ENCODE results near the gene KLK12.
"Not testable (repeated sequence)": the region's sequence is repeated elsewhere in the genome, so short reads cannot be mapped to it uniquely, and the experiment has no call there.

Gene KLK12

GRCh38 chr19:50992666-50993035 is 42.2 kb downstream of the KLK12 start:
- peaks cover 2% of the 10 kb centered on the region; the same call in 1 of the 2 replicates for H3K27me3 ChIP-seq (ENCODE audit: insufficient read depth, low read depth)
- H3K27ac ChIP-seq = no peak overlapping the region
- no peaks in the 10 kb centered on the region for H4K20me1 ChIP-seq (ENCODE audit: insufficient read depth)
- H3K9ac ChIP-seq = no peak overlapping the region
- H3K36me3 ChIP-seq (ENCODE audit: insufficient read depth) = no peaks in the 10 kb centered on the region
- H2AFZ ChIP-seq (ENCODE audit: low read depth) = no peak overlapping the region
- H3K4me3 ChIP-seq (IDR thresholded peaks at IDR 0.05; ENCODE audit: insufficient read depth, low read depth, low read length) = no peak overlapping the region
- H3K79me2 ChIP-seq (ENCODE audit: insufficient read depth, low read depth) = no peaks in the 10 kb centered on the region
- no peak for TF ChIP-seq CTCF (conservative IDR thresholded peaks at IDR 0.05; ENCODE audit: low read depth, low read length)
- H3K4me2 ChIP-seq = no peak overlapping the region
- H3K4me1 ChIP-seq (ENCODE audit: low read depth, poor library complexity, severe bottlenecking) = no peaks in the 10 kb centered on the region

GRCh38 chr19:50984416-50984815 is 50.4 kb downstream of the KLK12 start:
- H2AFZ ChIP-seq (ENCODE audit: low read depth); H3K4me3 ChIP-seq (IDR thresholded peaks at IDR 0.05; ENCODE audit: insufficient read depth, low read depth, low read length); H3K9ac ChIP-seq; H3K4me1 ChIP-seq (ENCODE audit: low read depth, poor library complexity, severe bottlenecking); H4K20me1 ChIP-seq (ENCODE audit: insufficient read depth); H3K27me3 ChIP-seq (ENCODE audit: insufficient read depth, low read depth); H3K4me2 ChIP-seq; H3K36me3 ChIP-seq (ENCODE audit: insufficient read depth); H3K79me2 ChIP-seq (ENCODE audit: insufficient read depth, low read depth); H3K27ac ChIP-seq: not testable (repeated sequence)

- H2AFZ ChIP-seq (ENCODE audit: low read depth) = no peak within 1 kb of the TSS
- H3K27me3 ChIP-seq (ENCODE audit: insufficient read depth, low read depth) = no peaks in the 10 kb centered on the region; the same call in 1 of the 2 replicates
- no peak within 1 kb of the TSS for H3K4me2 ChIP-seq
Observed at GRCh38 chr19:50983625-50984292, 51.0 kb downstream of the KLK12 start, which contains the start of gene KLK7. KLK7 (minus strand) TSS chr19:50983917; CDS start chr19:50982399, 1,518 bp downstream.

GRCh38 chr19:50982186-50982585 is 52.6 kb downstream of the KLK12 start:
- TF ChIP-seq CTCF (conservative IDR thresholded peaks at IDR 0.05; ENCODE audit: low read depth, low read length) = no peak
- H3K79me2 ChIP-seq (ENCODE audit: insufficient read depth, low read depth) = no peaks in the 10 kb centered on the region

More at GRCh38 chr19:50983625-50984292, 51.0 kb downstream of the KLK12 start, which contains the start of gene KLK7:
- H3K36me3 ChIP-seq (ENCODE audit: insufficient read depth) = no peaks in the 10 kb centered on the region
- TF ChIP-seq CTCF (conservative IDR thresholded peaks at IDR 0.05; ENCODE audit: low read depth, low read length) = no peak
- no peaks in the 10 kb centered on the region for H3K79me2 ChIP-seq (ENCODE audit: insufficient read depth, low read depth)
- H4K20me1 ChIP-seq (ENCODE audit: insufficient read depth) = no peaks in the 10 kb centered on the region
- no peak within 1 kb of the TSS for H3K27ac ChIP-seq
- no peaks in the 10 kb centered on the region for H3K4me1 ChIP-seq (ENCODE audit: low read depth, poor library complexity, severe bottlenecking)
- H3K9ac ChIP-seq = no peak within 1 kb of the TSS
- no peak within 1 kb of the TSS for H3K4me3 ChIP-seq (IDR thresholded peaks at IDR 0.05; ENCODE audit: insufficient read depth, low read depth, low read length)

GRCh38 chr19:50981587-50982146 is 53.1 kb downstream of the KLK12 start:
- no peak for TF ChIP-seq CTCF (conservative IDR thresholded peaks at IDR 0.05; ENCODE audit: low read depth, low read length)
- Histone ChIP-seq H3K27ac (no peak overlapping the region), H3K4me1 (ENCODE audit: low read depth, poor library complexity, severe bottlenecking) (no peaks in the 10 kb centered on the region), H2AFZ (ENCODE audit: low read depth) (no peak overlapping the region), H3K9ac (no peak overlapping the region), H3K4me3 (IDR thresholded peaks at IDR 0.05; ENCODE audit: insufficient read depth, low read depth, low read length) (no peak overlapping the region), H4K20me1 (ENCODE audit: insufficient read depth) (no peaks in the 10 kb centered on the region), H3K4me2 (no peak overlapping the region), H3K79me2 (ENCODE audit: insufficient read depth, low read depth) (no peaks in the 10 kb centered on the region), H3K36me3 (ENCODE audit: insufficient read depth) (no peaks in the 10 kb centered on the region), H3K27me3 (ENCODE audit: insufficient read depth, low read depth) (no peaks in the 10 kb centered on the region)

More at GRCh38 chr19:50982186-50982585, 52.6 kb downstream of the KLK12 start:
- Histone ChIP-seq H3K36me3 (ENCODE audit: insufficient read depth) (no peaks in the 10 kb centered on the region), H2AFZ (ENCODE audit: low read depth) (no peak overlapping the region), H3K27me3 (ENCODE audit: insufficient read depth, low read depth) (no peaks in the 10 kb centered on the region), H3K4me2 (no peak overlapping the region), H3K4me1 (ENCODE audit: low read depth, poor library complexity, severe bottlenecking) (no peaks in the 10 kb centered on the region), H3K4me3 (IDR thresholded peaks at IDR 0.05; ENCODE audit: insufficient read depth, low read depth, low read length) (no peak overlapping the region), H3K27ac (no peak overlapping the region), H3K9ac (no peak overlapping the region), H4K20me1 (ENCODE audit: insufficient read depth) (no peaks in the 10 kb centered on the region)
